ENCODE data around the gene FBXO41.

DNA sequence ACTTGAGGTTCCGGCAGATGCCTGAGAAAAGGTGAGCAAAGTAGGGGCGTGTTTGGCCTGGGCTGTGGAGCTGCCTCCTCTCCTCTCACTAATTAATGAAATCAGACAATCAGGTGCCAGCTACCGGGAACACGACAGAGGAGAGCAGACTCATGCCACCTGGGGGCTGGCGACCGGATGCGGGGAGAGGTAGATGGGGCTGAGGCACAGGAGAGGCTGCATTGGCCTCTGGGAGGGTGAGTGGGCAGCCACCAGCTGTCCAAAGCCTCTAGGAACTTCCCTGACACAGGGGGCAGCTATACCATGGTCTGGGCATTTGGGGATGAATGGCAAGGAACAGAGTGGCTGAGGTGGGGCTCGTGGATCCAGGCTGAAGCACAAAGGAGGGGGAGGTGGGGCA, 25.0 kb downstream of the FBXO41 start:
- TF ChIP-seq CTCF (IDR thresholded peaks at IDR 0.05) (no peak), POLR2A (IDR thresholded peaks at IDR 0.05) (no peak)
